K562 (cell line): Measurements from ENCODE around the gene MLLT1. TPM values are rescaled to one million over a fixed set of nuclear protein-coding genes. Genes with fewer than 3 reads are reported as not detected.

Source experiments
- HDAC1 ChIP-seq, 2 experiments: fragments of 450-650 bp; IDR thresholded peaks; 2 replicates each; pipeline ENCODE4 v1.6.1; 2016 to 2017; ENCODE audit warnings: inconsistent platforms in 1 of 2, mild to moderate bottlenecking in 1 of 2, moderate library complexity in 1 of 2
- POLR2H ChIP-seq: IDR thresholded peaks from 2 replicates; pipeline ENCODE4 v1.6.1; 2016; ENCODE audit warnings: missing genetic modification characterization, low read depth, mild to moderate bottlenecking, control low read depth, missing compliant biosample characterization, moderate library complexity
- SUPT5H ChIP-seq: fragments of 450-650 bp; IDR thresholded peaks from 2 replicates; pipeline ENCODE4 v1.6.1; 2016
- THRAP3 ChIP-seq: fragments of 450-650 bp; IDR thresholded peaks from 2 replicates; pipeline ENCODE4 v1.6.1; 2016; ENCODE audit warnings: mild to moderate bottlenecking, inconsistent platforms, borderline replicate concordance
- polyA plus RNA-seq, 8 experiments: library from polyadenylated mRNA; depleted of rRNA in 4 of 8; stranded (reverse) in 5 of 8; unstranded in 3 of 8; fragments of >200 nt; fragmentation: Nextera tagmentation in 2 of 8; fragmentation: Illumina TruSeq in 1 of 8; extraction: Ambion mirVana in 2 of 8; extraction: Trizol in 1 of 8; gene quantifications; 2 replicates each; pipeline versions ENCODE4 v1.2.1 to v1.2.3, GENCODE V29; 2011 to 2014; ENCODE audit warnings: inconsistent platforms in 1 of 8, missing spikeins in 1 of 8
- total RNA-seq, 7 experiments: library from RNA; depleted of rRNA in 6 of 7; stranded (reverse); fragments of >200 nt in 6 of 7; fragmentation: Illumina TruSeq in 2 of 7; extraction: Trizol in 2 of 7; gene quantifications; 2 replicates each; pipeline versions ENCODE4 v1.2.1 to v1.2.3, GENCODE V29; 2011 to 2021; ENCODE audit warnings: low replicate concordance in 1 of 7
- TF ChIP-seq, protein P1 (sequence below): fragments of 450-650 bp; formaldehyde crosslinking; IDR thresholded peaks from 2 replicates; pipeline ENCODE4 v1.4.0; 2022; ENCODE audit warnings: missing genetic modification characterization
- TF ChIP-seq, protein P2 (sequence below): fragments of 450-650 bp; formaldehyde crosslinking; IDR thresholded peaks from 2 replicates; pipeline ENCODE4 v1.4.0; 2022; ENCODE audit warnings: missing genetic modification characterization
- TF ChIP-seq, protein P3 (sequence below): fragments of 450-650 bp; formaldehyde crosslinking; conservative IDR thresholded peaks from 2 replicates; pipeline ENCODE4 v1.4.0; 2022; ENCODE audit warnings: mild to moderate bottlenecking, missing genetic modification characterization

The MLLT1 gene
- total and polyA plus RNA-seq, 9 of the 15 experiments (the other 6 are each of a cell fraction or from before 2014, with no cell fraction given): 0.23 to 63.5 (median 15.4) TPM

DNA sequence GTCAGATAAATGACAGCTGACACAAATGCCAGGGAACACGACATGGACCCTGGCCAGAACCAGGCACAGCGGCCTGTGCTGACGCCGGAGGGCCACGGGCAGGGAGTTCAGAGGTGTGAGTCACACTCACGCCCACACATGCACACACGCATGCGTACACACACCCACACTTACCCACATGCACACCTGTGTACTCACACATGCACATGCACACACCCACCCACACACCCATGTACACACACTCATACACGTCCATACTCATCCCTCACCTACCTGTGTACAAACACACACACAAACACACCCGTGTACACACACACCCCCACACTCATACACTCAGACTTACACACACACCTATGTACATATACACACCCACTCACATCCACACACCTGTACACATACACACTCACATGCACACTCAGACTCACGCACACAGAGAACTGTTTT, 40.4 kb downstream of the MLLT1 start (continued):
- TF ChIP-seq, protein P1, sequence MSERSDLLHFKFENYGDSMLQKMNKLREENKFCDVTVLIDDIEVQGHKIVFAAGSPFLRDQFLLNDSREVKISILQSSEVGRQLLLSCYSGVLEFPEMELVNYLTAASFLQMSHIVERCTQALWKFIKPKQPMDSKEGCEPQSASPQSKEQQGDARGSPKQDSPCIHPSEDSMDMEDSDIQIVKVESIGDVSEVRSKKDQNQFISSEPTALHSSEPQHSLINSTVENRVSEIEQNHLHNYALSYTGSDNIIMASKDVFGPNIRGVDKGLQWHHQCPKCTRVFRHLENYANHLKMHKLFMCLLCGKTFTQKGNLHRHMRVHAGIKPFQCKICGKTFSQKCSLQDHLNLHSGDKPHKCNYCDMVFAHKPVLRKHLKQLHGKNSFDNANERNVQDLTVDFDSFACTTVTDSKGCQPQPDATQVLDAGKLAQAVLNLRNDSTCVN (CRISPR knock-in tag): 0 out of 2 replicates have a peak, but pooled peaks have one; percentile 52
- TF ChIP-seq HDAC1 (IDR thresholded peaks at IDR 0.05) (0 out of 4 replicates have a peak, but pooled peaks of 1 of the 2 experiments have one; percentile 15), SUPT5H (peak; percentile 18; the same call in 1 of the 2 replicates), THRAP3 (no peak), POLR2H (tag) (no peak)
- TF ChIP-seq, protein P2, sequence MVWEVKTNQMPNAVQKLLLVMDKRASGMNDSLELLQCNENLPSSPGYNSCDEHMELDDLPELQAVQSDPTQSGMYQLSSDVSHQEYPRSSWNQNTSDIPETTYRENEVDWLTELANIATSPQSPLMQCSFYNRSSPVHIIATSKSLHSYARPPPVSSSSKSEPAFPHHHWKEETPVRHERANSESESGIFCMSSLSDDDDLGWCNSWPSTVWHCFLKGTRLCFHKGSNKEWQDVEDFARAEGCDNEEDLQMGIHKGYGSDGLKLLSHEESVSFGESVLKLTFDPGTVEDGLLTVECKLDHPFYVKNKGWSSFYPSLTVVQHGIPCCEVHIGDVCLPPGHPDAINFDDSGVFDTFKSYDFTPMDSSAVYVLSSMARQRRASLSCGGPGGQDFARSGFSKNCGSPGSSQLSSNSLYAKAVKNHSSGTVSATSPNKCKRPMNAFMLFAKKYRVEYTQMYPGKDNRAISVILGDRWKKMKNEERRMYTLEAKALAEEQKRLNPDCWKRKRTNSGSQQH: 0 out of 2 replicates have a peak, but pooled peaks have one; percentile 51
- TF ChIP-seq, protein P3, sequence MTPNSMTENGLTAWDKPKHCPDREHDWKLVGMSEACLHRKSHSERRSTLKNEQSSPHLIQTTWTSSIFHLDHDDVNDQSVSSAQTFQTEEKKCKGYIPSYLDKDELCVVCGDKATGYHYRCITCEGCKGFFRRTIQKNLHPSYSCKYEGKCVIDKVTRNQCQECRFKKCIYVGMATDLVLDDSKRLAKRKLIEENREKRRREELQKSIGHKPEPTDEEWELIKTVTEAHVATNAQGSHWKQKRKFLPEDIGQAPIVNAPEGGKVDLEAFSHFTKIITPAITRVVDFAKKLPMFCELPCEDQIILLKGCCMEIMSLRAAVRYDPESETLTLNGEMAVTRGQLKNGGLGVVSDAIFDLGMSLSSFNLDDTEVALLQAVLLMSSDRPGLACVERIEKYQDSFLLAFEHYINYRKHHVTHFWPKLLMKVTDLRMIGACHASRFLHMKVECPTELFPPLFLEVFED (CRISPR knock-in tag): peak; percentile 70; the same call in 1 of the 2 replicates
